ENCODE results near the gene LIN7B.
"Not testable (repeated sequence)": the region's sequence is repeated elsewhere in the genome, so short reads cannot be mapped to it uniquely, and the experiment has no call there.

The LIN7B gene

DNA sequence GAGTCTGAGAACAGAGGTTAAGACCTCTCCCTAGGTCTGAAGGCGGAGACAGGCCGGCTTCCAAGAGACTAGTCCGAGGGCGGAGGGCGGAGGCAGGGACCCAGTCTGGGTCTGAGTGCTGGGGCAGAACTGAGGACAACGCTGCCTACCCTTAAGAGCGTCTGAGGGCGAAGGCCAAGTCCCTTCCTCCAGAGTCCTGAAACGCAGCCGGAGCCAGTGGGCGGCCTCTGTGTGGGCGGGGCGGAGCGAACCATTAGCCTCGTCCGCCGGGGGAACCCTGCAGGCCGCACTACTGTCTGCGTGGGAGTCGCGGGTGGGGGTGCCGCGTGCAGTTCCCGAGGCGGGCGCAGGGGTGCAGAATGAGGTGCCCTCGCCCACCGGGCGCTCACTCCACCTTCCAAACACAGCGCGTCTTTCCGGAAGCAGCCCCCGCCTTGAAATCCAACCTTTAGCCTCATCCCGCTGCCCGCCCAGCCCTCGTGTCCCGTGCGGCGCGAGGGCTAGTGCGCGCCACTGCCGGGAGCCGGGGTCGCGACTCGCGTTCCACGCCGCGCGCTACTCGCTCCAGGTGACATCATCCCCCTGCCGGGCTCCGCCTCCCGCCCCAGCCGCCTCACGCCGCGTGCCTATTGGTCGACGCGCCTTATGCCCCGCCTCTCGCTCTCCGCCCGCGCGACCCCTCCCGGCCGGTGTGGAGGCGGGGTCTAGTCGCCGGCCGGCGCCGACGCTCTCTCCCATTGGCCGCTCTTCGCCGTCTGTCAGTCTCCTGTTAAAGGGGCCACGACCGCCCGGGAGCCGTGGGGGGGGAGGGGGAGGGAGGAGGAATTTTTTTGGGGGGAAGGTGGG lies 4.6 kb downstream of the LIN7B start, which contains the start of gene C19orf73:
Gene C19orf73 (minus strand): TSS at position 579 of the 846 bp plus-strand sequence. CDS start 121 bp downstream, at position 458.
- DNase-seq (ENCODE audit: low read depth in 2 of 2) = peak; percentile 89 to 90

GRCh38 chr19:49119411-49120324 lies 5.5 kb downstream of the LIN7B start, which contains the start of gene PPFIA3:
Gene PPFIA3, plus strand, starts transcription at chr19:49119544. Its CDS starts 8,330 bp downstream, at chr19:49127874.
- no peak for DNase-seq (ENCODE audit: low read depth in 2 of 2)

GRCh38 chr19:49120325-49120683 lies 6.1 kb downstream of the LIN7B start:
- no peak for DNase-seq (ENCODE audit: low read depth in 2 of 2)

DNA sequence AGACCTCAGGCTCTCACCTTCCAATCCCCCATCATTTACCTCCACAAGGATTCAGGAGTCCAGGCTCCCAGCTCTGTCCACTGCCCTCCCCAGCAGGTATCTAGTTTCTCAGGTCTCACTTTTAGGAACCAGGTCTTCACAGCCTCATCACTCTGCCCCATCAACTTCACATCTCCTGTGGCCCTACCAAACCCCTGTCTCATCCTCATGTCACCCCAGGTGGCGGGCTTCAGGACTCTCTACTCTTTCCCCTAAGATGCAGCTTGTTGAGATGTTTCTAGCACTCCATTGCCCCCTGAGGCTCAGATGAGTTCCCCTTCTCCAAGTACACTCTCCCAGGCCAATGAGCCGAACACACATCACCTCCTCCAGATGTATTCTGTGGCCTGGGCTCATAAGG lies 6.7 kb downstream of the LIN7B start:
- DNase-seq (ENCODE audit: low read depth in 2 of 2) = no peak

DNA sequence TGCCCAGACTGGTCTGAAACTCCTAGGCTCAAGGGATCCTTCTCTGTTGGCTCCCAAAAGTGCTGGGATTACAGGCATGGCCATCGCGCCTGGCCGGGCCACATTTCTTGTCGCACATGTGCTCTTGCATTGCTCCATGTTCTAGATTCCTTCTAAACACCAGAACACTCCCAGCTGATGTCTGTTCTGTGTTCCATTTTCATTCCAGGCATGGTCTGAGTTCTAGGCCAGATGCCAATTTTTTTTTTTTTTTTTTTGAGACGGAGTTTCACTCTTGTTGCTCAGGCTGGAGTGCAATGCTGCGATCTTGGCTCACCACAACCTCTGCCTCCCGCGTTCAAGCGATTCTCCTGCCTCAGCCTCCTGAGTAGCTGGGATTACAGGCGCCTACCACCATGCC lies 7.7 kb downstream of the LIN7B start:
- DNase-seq (ENCODE audit: low read depth in 2 of 2) = not testable (repeated sequence)

GRCh38 chr19:49123285-49123684 lies 9.1 kb downstream of the LIN7B start:
- not testable (repeated sequence) for DNase-seq (ENCODE audit: low read depth in 2 of 2)

- DNase-seq (ENCODE audit: low read depth in 2 of 2) = no peak
Observed at GRCh38 chr19:49125025-49125731, 11.0 kb downstream of the LIN7B start.

DNA sequence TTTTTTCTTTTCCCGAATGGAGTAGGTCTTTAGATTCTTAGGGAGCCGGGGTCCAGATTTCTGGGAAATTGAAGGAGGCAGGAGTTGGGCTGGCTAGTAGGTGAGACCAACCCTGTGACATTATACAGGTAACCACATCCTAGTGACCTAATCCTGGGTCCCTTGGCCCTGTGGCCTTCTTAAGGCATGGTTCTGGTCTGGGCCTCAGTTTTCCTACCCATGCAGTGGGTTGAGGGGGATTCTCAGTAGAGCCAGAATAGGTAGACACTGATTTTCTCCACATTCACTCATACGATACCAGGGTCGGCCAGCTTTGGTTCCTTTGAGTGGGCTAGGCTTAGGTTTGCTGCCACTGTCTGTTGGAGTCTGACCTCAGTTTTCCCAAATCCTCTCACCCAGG lies 12.4 kb downstream of the LIN7B start:
- DNase-seq (ENCODE audit: low read depth in 2 of 2) = no peak

DNA sequence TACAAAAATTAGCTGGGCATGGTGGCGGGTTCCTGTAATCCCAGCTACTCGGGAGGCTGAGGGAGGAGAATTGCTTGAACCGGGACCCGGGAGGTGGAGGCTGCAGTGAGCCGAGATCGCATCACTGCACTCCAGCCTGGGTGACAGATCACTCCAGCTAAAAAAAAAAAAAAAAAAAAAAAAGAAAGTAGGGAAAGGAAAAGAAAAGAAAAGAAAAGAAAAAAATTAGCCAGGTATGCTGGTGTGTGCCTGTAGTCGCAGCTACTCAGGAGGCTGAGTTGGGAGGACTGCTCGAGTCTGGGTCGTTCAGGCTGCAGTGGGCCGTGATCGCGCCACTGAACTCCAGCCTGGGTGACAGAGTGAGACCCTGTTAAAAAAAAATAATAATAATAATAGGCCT lies 13.1 kb downstream of the LIN7B start:
- DNase-seq (ENCODE audit: low read depth in 2 of 2) = not testable (repeated sequence)

DNA sequence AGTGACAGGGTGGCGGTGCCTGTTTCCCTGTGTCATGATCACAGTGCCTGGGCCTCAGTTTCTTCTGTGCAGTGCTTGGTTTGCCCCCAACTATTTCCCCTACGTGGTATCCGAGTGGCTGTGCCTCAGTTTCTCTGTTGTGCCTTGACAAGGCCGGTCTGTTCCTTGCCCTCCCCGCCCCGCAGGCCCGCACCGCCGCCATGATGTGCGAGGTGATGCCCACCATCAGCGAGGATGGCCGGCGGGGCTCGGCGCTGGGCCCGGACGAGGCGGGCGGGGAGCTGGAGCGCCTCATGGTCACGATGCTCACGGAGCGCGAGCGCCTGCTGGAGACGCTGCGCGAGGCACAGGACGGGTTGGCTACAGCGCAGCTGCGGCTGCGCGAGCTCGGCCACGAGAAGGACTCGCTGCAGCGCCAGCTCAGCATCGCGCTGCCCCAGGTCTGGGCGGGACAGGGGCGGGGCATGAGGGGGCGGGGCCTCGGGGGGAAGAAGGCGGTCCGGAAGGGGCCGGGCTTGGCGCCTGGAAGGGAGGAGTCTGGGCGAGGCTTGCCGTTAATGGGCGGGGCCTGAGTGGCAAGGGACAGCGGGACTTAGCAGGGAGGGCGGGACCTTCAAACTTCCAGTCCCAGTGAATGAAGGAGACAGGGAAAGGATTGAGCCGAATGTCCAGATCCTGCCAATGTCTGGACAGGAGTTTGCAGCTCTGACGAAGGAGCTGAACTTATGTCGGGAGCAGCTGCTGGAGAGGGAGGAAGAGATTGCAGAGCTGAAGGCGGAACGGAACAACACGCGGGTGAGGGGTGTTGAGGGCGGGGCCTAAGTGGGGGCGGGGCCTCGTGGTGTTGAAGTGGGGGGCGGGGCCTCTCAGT lies 13.7 kb downstream of the LIN7B start:
- peak; percentile 83 to 90 for DNase-seq (ENCODE audit: low read depth in 2 of 2)

DNA sequence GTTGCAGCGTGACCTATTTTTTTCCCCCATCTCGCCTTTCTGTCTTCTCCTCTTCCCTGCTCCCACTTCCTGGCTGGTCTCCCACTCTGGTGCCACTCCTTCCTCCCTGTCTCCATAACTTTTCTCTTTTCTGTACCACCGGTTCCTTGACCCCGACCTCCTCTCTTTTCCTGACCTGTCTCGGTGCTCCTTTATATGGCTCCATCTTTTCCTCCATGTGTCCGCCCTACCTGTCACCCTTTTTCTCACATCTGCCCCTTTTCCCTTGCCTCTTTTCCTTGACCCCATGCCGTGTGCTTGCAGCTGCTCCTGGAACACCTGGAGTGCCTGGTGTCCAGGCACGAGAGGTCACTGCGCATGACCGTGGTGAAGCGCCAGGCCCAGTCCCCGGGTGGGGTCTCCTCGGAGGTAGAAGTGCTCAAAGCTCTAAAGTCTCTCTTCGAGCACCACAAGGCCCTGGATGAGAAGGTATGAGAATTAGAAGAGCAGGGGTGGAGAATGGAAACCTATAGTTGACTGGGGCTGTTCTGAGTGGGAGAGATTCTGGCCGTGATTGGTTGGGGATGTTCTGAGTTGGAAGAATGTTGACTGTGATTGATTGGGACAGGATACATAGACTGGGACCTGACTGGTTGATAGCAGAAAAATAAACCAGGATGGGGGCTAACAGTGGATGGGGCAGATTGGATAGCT lies 14.5 kb downstream of the LIN7B start:
- DNase-seq (ENCODE audit: low read depth in 2 of 2) = no peak

DNA sequence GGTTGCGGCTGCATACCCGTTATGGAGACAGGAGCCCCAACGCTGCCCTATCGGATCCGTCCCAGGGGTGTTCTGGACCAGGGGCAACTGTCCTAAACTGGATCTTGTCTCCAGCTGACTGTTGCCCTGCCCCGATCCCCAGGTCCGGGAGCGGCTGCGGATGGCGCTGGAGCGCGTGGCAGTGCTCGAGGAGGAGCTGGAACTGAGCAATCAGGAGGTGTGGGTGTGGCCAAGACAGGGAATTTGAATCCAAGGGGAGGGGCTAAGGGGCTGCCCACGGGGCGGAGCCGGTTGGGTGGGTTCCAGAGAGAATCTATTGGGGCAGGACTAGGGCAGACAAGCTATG lies 15.0 kb downstream of the LIN7B start:
- DNase-seq (ENCODE audit: low read depth in 2 of 2) = no peak

GRCh38 chr19:49130325-49130724 lies 16.2 kb downstream of the LIN7B start:
- no peak for DNase-seq (ENCODE audit: low read depth in 2 of 2)

GRCh38 chr19:49132974-49133609 lies 18.9 kb downstream of the LIN7B start:
- no peak for DNase-seq (ENCODE audit: low read depth in 2 of 2)

GRCh38 chr19:49133621-49134454 lies 19.7 kb downstream of the LIN7B start:
- peak in 1 of 2 donors; percentile 49 for DNase-seq (ENCODE audit: low read depth in 2 of 2)

DNA sequence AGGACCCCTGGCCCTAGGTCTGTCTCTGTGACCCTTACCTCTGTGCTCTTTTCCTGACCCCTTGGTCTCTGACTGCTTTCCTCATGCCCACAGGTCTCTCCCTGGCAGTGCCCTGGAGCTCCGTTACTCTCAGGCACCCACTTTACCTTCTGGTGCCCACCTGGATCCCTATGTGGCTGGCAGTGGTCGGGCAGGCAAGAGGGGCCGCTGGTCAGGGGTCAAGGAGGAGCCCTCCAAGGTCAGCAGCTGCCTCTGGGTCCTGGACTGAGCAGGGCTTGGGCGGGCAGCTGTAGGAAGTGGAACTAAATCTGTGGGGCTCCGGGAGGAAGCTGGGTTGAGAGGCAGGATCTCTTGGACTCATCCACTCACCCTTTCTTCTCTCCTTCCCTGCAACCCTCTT lies 21.5 kb downstream of the LIN7B start:
- no peak for DNase-seq (ENCODE audit: low read depth in 2 of 2)

- no peak for DNase-seq (ENCODE audit: low read depth in 2 of 2)
Observed at GRCh38 chr19:49136771-49137171, 22.6 kb downstream of the LIN7B start.

DNA sequence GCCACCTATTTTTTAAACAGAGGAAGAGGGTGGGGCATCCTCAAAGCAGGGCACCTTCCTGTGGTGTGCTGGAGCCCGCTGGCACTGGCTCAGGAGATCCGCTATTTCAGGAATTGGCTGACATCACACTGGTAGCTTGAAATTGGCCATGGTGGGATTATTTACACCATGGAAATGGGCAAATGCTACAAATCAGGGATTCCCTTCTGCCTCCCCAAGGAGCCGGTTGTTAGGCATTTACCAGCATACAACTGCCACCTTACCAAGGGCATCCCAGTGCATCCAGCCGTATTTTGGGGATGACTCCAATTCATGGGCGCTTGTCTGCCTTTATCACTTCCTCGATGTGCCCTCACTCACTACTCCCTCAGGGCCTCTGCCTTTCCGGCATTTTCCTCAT lies 26.8 kb downstream of the LIN7B start:
- DNase-seq (ENCODE audit: low read depth in 2 of 2) = no peak

GRCh38 chr19:49141352-49141751 lies 27.2 kb downstream of the LIN7B start:
- no peak for DNase-seq (ENCODE audit: low read depth in 2 of 2)
